Neural progenitor cell (in vitro differentiated cells): ENCODE measurements around the gene IFNA1. TPM values are rescaled to one million over a fixed set of nuclear protein-coding genes. Genes with fewer than 3 reads are reported as not detected.
"Not testable (repeated sequence)": the region's sequence is repeated elsewhere in the genome, so short reads cannot be mapped to it uniquely, and the experiment has no call there.

Experiments used
- DNase-seq: peaks from one replicate; pipeline ENCODE4 v3.0.0-alpha.2; 2016; ENCODE audit warnings: low spot score
- H2AFZ ChIP-seq: fragments of 200-600 bp; sonication (generic); replicated peaks from 2 replicates; pipeline ENCODE4 v1.6.1; 2016; ENCODE audit warnings: antibody characterized with exemption
- H3F3A ChIP-seq: fragments of 200-600 bp; sonication (generic); 2 replicates; pipeline ENCODE4 v1.6.1; 2016; ENCODE audit warnings: antibody characterized with exemption, low read depth
- H3K27ac ChIP-seq: fragments of 200-600 bp; sonication (generic); 2 replicates; pipeline ENCODE4 v1.5.1; 2016; ENCODE audit warnings: mild to moderate bottlenecking
- H3K27me3 ChIP-seq: fragments of 200-600 bp; sonication (generic); 2 replicates; pipeline ENCODE4 v1.6.1; 2016; ENCODE audit warnings: mild to moderate bottlenecking, moderate library complexity
- H3K36me3 ChIP-seq: fragments of 200-600 bp; sonication (generic); 2 replicates; pipeline ENCODE4 v1.5.1; 2016
- H3K4me1 ChIP-seq: fragments of 200-600 bp; sonication (generic); 2 replicates; pipeline ENCODE4 v1.6.1; 2016; ENCODE audit warnings: mixed run types
- H3K4me2 ChIP-seq: fragments of 200-600 bp; sonication (generic); 2 replicates; pipeline ENCODE4 v1.6.1; 2016
- H3K4me3 ChIP-seq: fragments of 200-600 bp; sonication (generic); 2 replicates; pipeline ENCODE4 v1.5.1; 2016
- H3K79me2 ChIP-seq: fragments of 200-600 bp; sonication (generic); 2 replicates; pipeline ENCODE4 v1.6.1; 2016; ENCODE audit warnings: low read depth
- H3K9ac ChIP-seq: fragments of 200-600 bp; sonication (generic); 2 replicates; pipeline ENCODE4 v1.6.1; 2016
- H3K9me3 ChIP-seq: fragments of 200-600 bp; sonication (generic); 2 replicates; pipeline ENCODE4 v1.5.1; 2016; ENCODE audit warnings: low read depth
- H4K20me1 ChIP-seq: fragments of 200-600 bp; sonication (generic); 2 replicates; pipeline ENCODE4 v1.6.1; 2016; ENCODE audit warnings: low read depth
- H3K27ac Mint-ChIP-seq: 3 replicates; pipeline ENCODE4 v1.8.0; 2021; ENCODE audit warnings: mixed read lengths
- H3K27me3 Mint-ChIP-seq: 2 replicates; pipeline ENCODE4 v1.8.0; 2022; ENCODE audit warnings: low read depth, mild to moderate bottlenecking, inconsistent platforms, moderate library complexity, mixed read lengths; ENCODE audit not compliant: insufficient read depth
- H3K36me3 Mint-ChIP-seq: 3 replicates; pipeline ENCODE4 v1.8.0; 2021; ENCODE audit warnings: mixed read lengths
- H3K4me1 Mint-ChIP-seq: 3 replicates; pipeline ENCODE4 v1.8.0; 2021; ENCODE audit warnings: mixed read lengths
- H3K4me3 Mint-ChIP-seq: 3 replicates; pipeline ENCODE4 v1.8.0; 2021; ENCODE audit warnings: mild to moderate bottlenecking, moderate library complexity, mixed read lengths
- H3K9me3 Mint-ChIP-seq: 3 replicates; pipeline ENCODE4 v1.8.0; 2020; ENCODE audit warnings: mixed read lengths
- EZH2 ChIP-seq: fragments of 200-600 bp; sonication (generic); IDR thresholded peaks from 2 replicates; pipeline ENCODE4 v1.6.1; 2017; ENCODE audit warnings: antibody characterized with exemption, mild to moderate bottlenecking, moderate library complexity
- EZH2phosphoT487 ChIP-seq: fragments of 200-600 bp; sonication (generic); IDR thresholded peaks from 2 replicates; pipeline ENCODE4 v1.6.1; 2017; ENCODE audit warnings: antibody characterized with exemption
- total RNA-seq: library from RNA; depleted of rRNA; stranded (reverse); fragments of >200 nt; gene quantifications from 2 replicates; pipeline ENCODE4 v1.2.3, GENCODE V29; 2015; ENCODE audit warnings: low replicate concordance
- TF ChIP-seq, protein P1 (sequence below): fragments of 200-600 bp; sonication (generic); IDR thresholded peaks from 2 replicates; pipeline ENCODE4 v1.5.1; 2017; ENCODE audit warnings: antibody characterized with exemption, mild to moderate bottlenecking

IFNA1 gene
- total RNA-seq, 1 donor from 2014 or later = not detected

GRCh38 chr9:21443849-21444625 lies 3.8 kb downstream of the IFNA1 start:
- Histone ChIP-seq H3K4me3 (no peak overlapping the region), H3K9ac (no peak overlapping the region), H3K4me2 (no peak overlapping the region), H3K27me3 (no peaks in the 10 kb centered on the region), H3F3A (no peaks in the 10 kb centered on the region), H3K79me2 (no peaks in the 10 kb centered on the region), H3K27ac (no peak overlapping the region), H3K9me3 (no peaks in the 10 kb centered on the region), H3K4me1 (no peaks in the 10 kb centered on the region), H4K20me1 (no peaks in the 10 kb centered on the region), H2AFZ (no peak overlapping the region), H3K36me3 (no peaks in the 10 kb centered on the region)
- no peak for DNase-seq
- Mint-ChIP-seq H3K9me3 (peaks cover 5% of the 10 kb centered on the region), H3K27ac (no peak overlapping the region), H3K36me3 (no peaks in the 10 kb centered on the region), H3K4me1 (no peaks in the 10 kb centered on the region), H3K27me3 (peaks cover 5% of the 10 kb centered on the region), H3K4me3 (no peak overlapping the region)
- no peak for TF ChIP-seq EZH2phosphoT487
- TF ChIP-seq EZH2 = no peak
- TF ChIP-seq, protein P1, sequence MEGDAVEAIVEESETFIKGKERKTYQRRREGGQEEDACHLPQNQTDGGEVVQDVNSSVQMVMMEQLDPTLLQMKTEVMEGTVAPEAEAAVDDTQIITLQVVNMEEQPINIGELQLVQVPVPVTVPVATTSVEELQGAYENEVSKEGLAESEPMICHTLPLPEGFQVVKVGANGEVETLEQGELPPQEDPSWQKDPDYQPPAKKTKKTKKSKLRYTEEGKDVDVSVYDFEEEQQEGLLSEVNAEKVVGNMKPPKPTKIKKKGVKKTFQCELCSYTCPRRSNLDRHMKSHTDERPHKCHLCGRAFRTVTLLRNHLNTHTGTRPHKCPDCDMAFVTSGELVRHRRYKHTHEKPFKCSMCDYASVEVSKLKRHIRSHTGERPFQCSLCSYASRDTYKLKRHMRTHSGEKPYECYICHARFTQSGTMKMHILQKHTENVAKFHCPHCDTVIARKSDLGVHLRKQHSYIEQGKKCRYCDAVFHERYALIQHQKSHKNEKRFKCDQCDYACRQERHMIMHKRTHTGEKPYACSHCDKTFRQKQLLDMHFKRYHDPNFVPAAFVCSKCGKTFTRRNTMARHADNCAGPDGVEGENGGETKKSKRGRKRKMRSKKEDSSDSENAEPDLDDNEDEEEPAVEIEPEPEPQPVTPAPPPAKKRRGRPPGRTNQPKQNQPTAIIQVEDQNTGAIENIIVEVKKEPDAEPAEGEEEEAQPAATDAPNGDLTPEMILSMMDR = no peak

GRCh38 chr9:21449312-21449711 lies 9.1 kb downstream of the IFNA1 start:
- not testable (repeated sequence) for H3K9ac ChIP-seq, H3K4me1 Mint-ChIP-seq, H3K27ac Mint-ChIP-seq, H3K9me3 Mint-ChIP-seq, H3K9me3 ChIP-seq, H2AFZ ChIP-seq, H3K36me3 ChIP-seq, H3K79me2 ChIP-seq, H3K4me2 ChIP-seq, H4K20me1 ChIP-seq, H3K27me3 Mint-ChIP-seq, H3K4me3 Mint-ChIP-seq, H3K27ac ChIP-seq, H3K4me3 ChIP-seq, DNase-seq, H3K36me3 Mint-ChIP-seq, H3K4me1 ChIP-seq, H3K27me3 ChIP-seq, H3F3A ChIP-seq

DNA sequence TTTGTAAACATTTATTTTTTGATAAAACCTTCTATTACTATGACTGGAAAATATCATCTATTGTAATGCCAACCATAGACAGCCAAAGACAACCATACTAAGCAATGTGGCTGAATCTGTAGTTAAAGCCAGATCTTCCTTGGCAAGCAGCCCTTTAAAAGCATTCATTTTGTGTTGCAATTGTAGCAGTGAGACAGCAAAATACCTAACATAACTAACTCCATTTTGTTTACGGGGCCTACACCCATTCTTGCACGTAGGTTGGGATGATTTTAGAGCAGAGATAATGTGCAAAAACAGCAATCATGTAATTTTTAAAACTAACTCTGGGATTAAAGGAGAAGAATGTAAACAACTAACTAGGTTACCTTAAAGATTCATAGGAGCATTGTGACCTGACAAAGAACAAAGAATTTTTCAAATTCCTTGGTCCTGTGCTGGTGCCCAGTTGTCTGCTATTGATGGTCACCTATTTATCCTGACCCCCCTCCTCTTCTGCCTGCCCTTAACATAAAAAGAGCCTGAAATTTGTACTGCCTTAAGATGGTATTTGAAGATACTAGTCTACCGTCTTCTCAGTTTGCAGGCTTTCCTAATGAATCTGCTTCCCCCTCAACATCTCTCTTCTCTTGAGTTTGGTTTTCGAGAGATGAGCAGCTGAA lies 10.6 kb downstream of the IFNA1 start:
- DNase-seq = no peak

More for the DNA sequence above, 10.6 kb downstream of the IFNA1 start:
- Histone ChIP-seq H3K9me3 (no peaks in the 10 kb centered on the region), H3K4me3 (no peak overlapping the region), H3K79me2 (no peaks in the 10 kb centered on the region), H3K4me1 (no peaks in the 10 kb centered on the region), H3K4me2 (no peak overlapping the region), H4K20me1 (no peaks in the 10 kb centered on the region), H3K36me3 (no peaks in the 10 kb centered on the region), H3K27ac (no peak overlapping the region), H3K27me3 (no peaks in the 10 kb centered on the region), H3F3A (no peaks in the 10 kb centered on the region), H2AFZ (no peak overlapping the region), H3K9ac (no peak overlapping the region)
- Mint-ChIP-seq H3K4me3 (no peak overlapping the region), H3K27ac (no peak overlapping the region), H3K27me3 (peaks cover 7% of the 10 kb centered on the region), H3K4me1 (no peaks in the 10 kb centered on the region), H3K9me3 (no peaks in the 10 kb centered on the region), H3K36me3 (no peaks in the 10 kb centered on the region)
- TF ChIP-seq, protein P1 = no peak
- no peak for TF ChIP-seq EZH2
- no peak for TF ChIP-seq EZH2phosphoT487
